HG02610 (cell line): ENCODE measurements around the gene VTCN1.
"Not testable (repeated sequence)": the region's sequence is repeated elsewhere in the genome, so short reads cannot be mapped to it uniquely, and the experiment has no call there.

Source experiments
- ATAC-seq: cut with Tn5 transposase; IDR thresholded peaks from one replicate; pipeline ENCODE4 v1.9.1; 2021; ENCODE audit warnings: mild to moderate bottlenecking, moderate library complexity; ENCODE audit not compliant: unreplicated experiment

Gene VTCN1

DNA sequence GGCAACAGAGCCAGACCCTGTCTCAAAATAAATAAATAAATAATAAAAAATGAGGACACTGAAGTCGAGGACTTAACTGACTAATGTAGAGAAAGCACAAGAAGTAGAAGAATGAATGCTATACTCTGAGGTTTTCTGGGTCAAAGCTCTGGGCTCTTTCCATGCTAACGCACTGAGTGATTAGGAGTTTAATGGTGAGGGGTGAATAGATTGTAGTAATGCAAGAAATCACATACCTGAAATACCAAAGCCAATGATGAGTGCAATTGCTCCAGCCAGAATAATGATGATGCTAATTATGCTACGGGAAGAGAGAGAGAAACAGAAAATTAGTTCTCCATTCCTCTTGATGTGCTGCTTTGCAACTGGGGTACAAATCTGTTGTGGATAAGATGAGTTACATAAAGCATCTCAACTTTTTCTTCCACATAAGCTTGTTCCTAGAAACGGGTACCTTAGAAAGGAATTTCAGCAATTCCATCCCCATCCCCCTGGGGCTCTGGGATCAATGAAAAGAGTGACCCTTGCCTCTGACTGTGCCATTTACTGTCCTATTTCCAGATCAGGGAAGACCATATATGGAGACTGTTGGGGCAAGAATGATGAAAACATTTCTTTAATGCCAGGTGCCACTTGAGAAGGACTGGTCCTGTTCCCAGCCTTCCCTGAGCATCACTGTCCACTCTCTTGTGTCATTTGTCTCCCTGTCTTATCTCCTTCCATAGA is 40.7 kb downstream of the VTCN1 start:
- no peak for ATAC-seq

DNA sequence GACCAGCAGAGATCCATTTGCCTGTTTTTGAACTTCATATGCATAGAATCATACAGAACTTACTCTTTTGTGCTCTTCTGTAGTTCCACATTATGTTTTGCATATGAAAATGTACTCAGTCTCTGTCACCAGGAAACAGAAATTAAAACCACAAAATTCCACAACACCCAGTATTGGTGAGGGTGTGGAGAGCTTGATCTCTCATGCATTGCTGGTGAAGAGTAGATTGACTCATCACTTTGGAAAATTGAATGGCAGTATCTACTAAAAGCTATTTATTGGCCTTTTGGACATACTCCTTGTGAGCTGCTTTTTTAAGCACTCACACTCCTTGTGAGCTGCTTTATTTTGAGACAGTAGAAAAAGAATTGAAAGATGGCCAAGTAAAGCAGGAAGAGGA is 43.3 kb downstream of the VTCN1 start:
- no peak for ATAC-seq

DNA sequence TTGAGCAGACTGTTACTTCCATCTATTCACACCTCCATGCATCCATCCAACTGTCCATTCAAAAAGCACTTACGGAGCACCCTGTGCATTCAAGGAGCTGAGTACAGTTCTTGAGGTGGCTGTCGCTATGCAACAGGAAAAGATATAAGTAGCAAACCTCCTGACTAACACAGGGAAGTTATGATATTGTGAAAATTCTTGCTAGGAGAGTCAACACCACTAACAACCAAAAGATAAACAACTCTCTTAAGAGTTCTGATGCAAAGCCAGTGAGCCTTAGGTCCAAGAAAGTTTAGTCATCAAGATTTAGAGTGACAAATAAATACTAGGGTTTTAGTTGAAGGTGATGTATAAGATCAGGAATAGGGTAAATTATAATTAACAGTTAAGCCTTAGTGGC is 44.7 kb downstream of the VTCN1 start:
- no peak for ATAC-seq

DNA sequence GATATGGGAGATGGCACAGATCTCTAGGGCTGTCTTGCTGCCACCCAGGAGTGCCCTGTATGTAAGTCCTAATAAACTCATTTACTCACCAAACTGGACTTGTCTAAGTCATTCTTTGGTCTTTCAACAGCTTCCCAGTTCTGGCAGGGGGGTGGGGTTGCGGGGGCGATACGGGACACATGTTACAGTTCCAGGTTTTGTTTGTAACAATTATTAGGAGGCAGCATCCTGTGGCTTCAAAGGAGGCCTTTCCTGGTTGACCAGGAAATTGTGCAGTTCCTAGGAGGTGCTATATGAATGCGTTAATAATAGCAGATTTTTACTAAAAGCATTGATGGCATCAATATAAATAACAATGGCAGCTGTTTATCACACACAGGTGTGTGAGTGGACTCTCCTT is 46.5 kb downstream of the VTCN1 start:
- no peak for ATAC-seq

DNA sequence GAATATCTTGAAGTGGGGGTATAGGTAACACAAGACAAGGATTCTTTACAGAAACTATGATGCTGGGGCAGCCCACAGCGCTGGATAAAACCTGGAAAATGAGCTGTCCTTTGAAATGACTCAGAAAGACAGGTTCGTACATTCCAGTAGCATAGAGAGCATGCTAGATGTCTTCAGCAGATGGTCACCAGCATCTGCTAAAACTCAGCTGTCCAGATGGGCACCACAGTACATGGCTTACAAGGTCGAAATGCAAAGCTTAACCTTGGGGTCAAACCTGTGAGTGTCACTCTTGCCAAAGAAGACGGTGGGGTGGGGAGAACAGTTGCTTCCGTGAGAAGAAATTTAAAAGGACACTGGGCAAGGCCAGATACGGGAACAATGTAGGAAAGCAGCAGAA is 47.9 kb downstream of the VTCN1 start:
- no peak for ATAC-seq

DNA sequence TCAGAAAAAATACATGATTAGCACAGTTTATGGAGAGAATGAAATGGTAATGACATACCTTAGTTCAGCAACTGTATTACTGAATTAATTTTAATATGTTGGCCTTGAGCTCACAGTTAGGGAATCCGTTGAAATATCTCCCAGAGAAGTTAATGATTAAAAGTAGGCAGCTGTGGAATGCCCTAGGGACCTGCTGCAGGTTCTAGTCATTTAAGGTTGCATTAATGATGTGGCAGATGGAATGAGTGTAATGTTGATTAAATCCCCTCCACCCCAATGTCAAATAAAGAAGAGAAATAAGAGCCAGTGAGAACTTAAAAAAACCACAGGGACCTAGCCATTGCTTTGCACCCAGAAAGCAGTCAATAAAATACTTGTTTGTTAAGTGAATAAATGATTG is 48.8 kb downstream of the VTCN1 start:
- ATAC-seq, result no peak

DNA sequence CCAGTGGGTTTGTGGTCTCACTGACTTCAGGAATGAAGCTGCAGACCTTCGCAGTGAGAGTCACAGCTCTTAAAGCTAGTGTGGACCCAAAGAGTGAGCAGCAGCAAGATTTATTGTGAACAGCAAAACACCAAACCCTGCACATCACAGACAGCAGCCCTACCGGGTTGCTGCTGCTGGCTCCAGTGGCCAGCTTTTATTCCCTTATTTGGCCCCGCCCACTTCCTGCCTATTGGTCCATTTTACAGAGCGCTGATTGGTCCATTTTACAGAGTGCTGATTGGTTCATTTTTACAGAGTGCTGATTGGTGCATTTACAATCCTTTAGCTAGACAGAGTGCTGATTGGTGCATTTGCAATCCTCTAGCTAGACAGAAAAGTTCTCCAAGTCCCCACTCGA is 59.4 kb downstream of the VTCN1 start:
- ATAC-seq, result not testable (repeated sequence)

DNA sequence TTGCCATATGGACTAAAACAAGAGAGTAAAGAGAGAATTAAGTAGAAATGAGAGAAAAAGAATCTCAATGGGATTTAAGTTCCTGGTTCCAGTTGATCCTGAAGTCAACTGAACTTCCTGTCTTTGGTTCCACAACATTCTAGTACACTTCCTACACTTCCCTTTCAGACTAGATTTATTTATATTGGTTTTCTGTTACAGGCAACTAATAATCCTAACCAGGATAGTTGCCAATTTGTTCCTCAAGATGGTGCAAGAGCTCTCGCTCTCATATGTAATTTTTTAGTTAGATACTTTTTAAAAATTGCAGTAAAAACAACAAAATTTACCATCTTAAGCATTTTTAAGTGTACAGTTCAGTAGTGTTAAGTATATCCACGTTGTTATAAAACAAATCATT is 60.4 kb downstream of the VTCN1 start:
- ATAC-seq, result no peak

DNA sequence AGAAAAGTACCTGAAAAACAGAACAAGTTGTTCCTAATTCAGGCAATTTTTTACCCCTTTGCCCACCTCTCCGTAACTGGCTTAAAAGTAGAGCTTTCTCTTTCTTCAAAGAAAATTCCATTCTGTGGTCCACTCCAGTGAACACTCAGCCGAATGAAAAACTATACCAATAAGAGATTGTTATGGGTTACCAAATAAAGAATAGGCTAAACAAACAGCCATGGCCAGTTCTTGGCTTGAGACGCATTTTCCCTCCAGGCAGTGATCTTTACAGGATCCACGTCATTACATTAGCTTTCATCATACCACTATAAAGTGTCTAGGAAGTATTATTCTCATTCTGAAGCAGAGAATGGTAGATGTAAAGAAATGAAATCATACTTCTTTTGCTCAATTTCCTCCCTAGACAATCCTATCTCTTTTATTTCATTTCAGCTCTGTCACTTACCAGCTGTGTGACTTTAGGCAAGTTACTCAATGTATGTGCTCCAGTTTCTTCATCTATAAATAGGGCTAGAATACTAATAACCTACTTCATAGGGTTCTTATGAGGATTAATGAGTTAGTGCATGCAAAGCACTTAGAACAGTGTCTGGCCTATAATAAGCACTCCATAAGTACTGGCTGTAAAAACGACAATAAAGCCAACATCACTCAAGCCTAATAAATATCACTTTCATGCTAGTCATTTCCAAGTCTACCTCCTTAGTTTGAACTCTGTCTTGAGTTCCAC is 62.7 kb downstream of the VTCN1 start:
- ATAC-seq, result no peak

DNA sequence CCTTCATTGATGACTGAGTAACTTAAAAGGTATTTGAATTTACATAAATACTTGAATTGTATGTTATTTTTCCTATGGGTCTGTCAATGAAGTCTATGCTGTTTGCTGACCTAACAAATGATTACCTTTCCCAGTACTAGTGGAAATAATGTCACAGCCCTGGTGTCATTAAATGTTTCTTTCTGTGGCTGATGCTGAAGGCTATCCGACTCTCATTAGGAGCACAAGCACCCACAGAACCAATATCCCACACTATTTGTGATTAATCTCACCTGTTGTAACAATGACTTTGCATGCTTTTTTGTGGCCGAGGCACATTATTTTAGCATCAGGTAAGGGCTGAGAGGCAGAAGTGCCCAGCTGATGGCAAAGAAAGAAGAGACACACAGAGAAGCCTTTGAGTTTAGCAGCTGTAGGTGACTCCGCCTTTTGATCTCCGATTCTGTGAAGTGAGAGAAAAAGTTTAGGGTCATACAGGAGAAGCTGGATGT is 63.3 kb downstream of the VTCN1 start:
- no peak for ATAC-seq

DNA sequence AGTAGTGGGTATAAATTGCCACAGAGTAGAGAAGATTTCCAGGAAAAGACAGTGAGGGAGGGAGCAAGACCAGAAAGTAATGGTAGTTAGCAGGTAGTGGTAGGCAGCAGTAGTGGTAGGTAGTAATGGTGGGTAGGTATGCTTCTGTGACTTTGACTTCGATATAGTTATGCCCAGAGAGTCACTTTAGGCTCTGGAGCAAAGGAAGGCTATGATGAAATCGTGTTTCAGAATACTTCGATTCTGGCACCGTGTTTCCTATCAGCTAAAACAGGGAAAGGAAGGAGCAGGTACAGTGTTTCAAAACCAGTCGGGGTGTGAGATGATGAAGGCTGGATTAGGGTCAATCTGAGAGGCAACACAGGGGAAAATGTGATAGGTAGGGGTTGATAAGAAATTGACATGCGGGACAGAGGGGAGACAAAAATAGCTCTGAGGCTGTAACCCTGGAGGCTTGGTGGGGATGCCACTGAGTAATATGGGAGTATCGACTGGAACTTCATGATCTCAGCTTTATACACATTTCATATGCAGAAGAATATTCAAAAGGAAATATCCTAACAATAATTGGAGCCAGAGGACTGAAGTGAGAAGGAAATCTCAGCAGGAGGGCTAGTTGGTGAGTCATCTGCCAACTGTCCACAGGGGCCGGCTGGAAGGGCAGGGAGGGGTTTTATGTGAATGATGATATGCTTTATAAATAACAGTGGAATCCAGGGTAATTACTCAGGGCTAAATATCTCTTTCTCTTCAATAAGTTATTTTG is 64.0 kb downstream of the VTCN1 start:
- no peak for ATAC-seq

DNA sequence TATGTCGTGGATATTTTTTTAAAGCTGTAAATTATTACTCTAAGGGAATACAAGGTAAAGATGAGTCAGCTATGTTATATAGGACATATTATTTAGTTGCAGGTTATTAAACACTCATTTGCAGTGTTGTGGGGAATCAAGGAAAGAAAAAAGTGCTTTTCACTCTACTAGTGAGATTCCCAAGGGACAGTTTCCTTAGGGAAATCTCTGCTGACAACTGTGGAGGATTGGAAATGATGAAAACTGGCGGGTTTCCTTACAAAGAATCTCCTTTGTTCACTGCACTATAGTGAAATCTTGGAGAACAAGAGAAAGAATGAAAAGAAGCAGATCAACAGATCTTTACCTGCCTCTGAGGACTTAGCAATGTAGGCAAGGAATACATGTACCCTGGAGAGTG is 64.7 kb downstream of the VTCN1 start:
- no peak for ATAC-seq

DNA sequence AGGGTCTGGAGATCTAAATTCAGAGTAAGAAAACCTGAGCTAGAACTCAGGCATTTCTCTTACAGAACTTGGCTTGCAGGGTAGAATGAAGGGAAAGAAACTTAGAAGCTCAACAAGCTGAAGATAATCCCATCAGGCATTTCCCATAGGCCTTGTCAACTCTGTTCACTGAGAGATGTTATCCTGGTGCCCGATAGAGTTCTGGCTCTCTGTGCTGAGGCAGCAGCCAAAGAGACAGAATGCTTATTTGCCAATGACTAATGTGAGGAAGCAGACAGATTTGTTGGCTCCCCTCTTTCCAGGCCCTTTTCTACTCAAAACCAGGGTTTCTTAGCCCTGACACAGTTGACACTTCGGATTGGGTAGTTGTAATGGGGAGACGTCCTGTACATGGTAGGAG is 66.9 kb downstream of the VTCN1 start:
- ATAC-seq, result no peak

DNA sequence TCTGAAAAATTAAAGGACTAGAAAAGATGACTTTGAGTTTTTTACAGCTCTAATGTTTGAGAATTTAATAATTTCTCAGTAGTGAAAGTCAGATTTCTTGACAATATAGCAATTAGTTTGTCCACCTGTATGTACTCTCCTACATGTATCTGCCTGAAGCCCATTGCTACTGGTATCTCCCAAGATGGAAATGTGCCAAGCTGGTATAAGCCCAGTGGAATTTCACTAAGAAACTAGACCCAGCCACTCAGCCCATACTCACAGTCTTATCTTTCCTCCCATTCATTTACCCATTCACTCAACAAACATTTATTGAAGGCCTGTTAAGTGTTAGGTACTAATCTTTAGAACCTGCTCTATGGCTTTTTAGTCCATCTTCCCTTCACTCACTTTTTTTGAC is 67.6 kb downstream of the VTCN1 start:
- no peak for ATAC-seq

DNA sequence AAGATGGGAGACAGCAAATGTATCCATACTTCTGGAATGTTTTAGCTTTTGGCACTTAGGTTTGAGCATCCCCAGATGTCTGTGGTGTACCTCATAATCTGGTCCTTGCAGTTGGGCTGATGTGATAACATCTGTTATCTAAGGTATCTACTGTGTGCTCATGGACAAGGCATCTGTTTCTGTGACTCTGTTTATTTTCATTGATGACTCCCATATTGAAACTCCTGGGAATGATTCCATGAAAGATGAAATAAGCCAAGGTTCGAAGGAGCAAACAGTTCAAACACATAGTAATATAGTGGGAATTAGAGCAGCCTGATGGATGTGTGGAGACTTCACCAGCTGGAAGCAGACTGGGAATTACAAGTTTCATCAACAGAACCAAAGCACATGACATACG is 68.5 kb downstream of the VTCN1 start:
- ATAC-seq, result no peak

DNA sequence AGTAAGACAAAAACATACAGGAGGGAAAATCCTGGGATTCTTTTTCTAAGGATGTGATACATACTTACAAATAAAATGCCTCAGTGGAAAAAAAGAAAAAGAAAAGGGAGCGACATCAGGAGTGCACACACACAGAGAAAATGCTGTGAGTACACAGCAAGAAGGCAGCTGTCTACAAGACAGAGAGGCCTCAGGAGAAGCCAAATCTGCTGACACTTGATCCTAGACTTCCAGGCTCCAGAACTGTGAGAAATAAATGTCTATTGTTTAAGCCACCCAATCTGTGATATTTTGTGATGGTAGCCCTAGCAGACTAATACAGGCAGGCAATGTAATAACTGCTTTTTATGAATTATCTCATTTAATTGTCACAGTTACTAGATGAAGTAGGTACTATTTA is 72.2 kb downstream of the VTCN1 start:
- no peak for ATAC-seq

DNA sequence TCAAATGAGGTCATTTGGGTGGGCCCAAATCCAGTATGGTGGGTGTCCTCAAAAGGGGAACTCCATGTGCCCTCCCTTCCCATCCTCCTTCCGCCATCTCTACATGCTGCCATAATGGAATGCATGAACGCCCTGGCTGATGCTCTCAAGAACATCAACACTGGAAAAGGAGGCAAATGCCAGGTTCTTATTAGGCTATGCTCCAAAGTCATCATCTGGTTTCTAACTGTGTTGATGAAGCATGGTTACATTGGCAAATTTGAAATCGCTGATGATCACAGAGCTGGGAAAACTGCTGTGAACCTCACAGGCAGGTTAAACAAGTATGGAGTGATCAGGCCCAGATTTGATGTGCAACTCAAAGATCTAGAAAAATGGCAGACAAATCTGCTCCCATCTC is 72.6 kb downstream of the VTCN1 start:
- no peak for ATAC-seq

DNA sequence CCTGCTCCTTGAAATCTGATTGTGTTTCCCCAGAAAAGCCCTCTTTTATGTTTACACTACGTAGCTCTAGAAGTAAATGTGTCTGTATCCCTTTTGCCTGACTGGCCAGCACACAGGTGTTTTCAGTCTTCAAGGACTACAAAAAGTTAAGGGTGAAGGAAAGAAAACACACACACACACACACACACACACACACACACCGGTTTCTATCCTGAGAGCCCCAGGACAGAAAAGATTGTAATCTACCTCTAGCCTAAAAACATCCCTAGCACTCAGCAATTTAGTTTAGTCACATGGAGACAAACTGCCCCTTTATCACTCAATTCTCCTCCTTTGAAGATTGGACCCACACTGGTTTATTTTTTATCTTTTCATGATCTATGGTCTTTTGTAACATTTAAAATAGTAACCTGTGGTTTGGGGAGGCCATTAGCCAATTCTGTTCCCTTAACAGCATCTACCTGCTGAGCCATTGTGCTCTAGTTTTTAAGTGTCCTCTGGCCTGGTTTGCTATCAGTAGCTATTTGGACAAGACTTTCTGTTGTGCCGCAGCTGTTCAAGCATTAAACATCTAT is 73.4 kb downstream of the VTCN1 start:
- ATAC-seq, result no peak

DNA sequence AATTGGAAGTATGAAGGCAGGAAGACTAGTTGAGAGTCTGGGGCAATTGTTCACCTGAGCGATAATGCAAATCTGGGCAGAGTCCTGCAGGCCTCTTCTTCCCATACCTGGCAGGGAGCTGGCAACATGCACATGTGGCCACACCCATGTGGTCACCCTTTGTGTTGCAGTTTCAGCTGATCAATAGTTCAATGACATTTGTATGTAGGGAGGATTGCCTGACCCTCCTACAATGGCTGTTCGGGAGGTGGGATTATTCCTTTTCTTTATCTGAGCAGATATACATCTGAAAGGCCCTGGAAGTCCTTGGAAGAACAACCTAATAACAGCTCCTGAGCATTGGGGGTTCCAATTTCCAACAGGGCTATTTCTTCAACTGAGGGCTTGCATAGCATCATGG is 74.0 kb downstream of the VTCN1 start:
- no peak for ATAC-seq

DNA sequence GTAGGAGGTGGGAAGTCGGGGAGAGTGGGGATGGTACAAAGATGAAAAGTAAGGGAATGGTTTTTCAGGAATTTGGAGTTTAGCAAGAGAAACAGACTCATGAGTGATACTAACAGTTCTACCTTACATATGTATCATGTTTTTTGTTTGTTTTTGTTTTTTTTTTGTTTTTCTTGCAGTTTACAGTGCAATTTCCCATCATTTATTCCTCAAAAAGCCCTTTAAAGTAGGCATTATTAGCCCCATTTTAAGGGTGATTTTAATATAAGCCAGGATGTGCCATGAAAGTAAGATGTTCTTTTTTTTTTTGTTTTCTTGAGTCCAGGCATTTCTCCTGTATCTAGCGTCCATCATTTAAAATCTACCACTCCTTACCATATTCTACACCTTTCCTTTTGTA is 75.4 kb downstream of the VTCN1 start:
- no peak for ATAC-seq

DNA sequence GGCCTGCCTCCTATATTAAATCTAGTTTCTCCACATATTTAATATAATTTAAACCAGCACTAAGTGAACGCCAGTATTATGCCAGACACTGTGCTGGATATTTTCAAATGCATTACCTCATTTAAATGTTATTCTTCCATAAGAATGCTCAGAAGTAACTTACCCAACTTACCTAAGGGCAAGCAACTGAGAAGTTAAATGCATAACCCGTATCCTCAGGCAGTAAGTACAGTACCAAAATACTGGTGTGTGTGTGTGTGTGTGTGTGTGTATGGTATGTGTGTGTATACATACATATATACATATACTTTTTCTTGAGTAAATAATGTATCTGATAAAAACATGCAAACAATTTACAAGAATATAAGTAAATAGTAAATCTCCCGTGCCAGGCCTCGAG is 80.2 kb downstream of the VTCN1 start:
- no peak for ATAC-seq
